OCI-LY1 (cell line): ENCODE data around the gene GSPT1.

Experiments
- EZH2 ChIP-seq: fragments of 200-600 bp; sonication (generic), shearing (Covaris generic); IDR thresholded peaks from 2 replicates; pipeline ENCODE4 v1.8.0; 2017; ENCODE audit warnings: borderline replicate concordance, mixed run types, mild to moderate bottlenecking, antibody characterized with exemption, low read length, moderate library complexity, mixed read lengths
- TF ChIP-seq, protein P1 (sequence below): fragments of 200-600 bp; sonication (generic), shearing (Covaris generic); IDR thresholded peaks from 2 replicates; pipeline ENCODE4 v1.5.1; 2017; ENCODE audit warnings: mild to moderate bottlenecking, antibody characterized with exemption, low read length, moderate library complexity, mixed read lengths

GRCh38 chr16:11946433-11946832, 30.7 kb upstream of the GSPT1 start:
- TF ChIP-seq, protein P1, sequence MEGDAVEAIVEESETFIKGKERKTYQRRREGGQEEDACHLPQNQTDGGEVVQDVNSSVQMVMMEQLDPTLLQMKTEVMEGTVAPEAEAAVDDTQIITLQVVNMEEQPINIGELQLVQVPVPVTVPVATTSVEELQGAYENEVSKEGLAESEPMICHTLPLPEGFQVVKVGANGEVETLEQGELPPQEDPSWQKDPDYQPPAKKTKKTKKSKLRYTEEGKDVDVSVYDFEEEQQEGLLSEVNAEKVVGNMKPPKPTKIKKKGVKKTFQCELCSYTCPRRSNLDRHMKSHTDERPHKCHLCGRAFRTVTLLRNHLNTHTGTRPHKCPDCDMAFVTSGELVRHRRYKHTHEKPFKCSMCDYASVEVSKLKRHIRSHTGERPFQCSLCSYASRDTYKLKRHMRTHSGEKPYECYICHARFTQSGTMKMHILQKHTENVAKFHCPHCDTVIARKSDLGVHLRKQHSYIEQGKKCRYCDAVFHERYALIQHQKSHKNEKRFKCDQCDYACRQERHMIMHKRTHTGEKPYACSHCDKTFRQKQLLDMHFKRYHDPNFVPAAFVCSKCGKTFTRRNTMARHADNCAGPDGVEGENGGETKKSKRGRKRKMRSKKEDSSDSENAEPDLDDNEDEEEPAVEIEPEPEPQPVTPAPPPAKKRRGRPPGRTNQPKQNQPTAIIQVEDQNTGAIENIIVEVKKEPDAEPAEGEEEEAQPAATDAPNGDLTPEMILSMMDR, result no peak
- TF ChIP-seq EZH2, result no peak
